ENCODE results near the gene ZDHHC14.

GRCh38 chr6:157549468-157549745 is 168.4 kb downstream of the ZDHHC14 start:
- TF ChIP-seq, protein P1, sequence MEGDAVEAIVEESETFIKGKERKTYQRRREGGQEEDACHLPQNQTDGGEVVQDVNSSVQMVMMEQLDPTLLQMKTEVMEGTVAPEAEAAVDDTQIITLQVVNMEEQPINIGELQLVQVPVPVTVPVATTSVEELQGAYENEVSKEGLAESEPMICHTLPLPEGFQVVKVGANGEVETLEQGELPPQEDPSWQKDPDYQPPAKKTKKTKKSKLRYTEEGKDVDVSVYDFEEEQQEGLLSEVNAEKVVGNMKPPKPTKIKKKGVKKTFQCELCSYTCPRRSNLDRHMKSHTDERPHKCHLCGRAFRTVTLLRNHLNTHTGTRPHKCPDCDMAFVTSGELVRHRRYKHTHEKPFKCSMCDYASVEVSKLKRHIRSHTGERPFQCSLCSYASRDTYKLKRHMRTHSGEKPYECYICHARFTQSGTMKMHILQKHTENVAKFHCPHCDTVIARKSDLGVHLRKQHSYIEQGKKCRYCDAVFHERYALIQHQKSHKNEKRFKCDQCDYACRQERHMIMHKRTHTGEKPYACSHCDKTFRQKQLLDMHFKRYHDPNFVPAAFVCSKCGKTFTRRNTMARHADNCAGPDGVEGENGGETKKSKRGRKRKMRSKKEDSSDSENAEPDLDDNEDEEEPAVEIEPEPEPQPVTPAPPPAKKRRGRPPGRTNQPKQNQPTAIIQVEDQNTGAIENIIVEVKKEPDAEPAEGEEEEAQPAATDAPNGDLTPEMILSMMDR (IDR thresholded peaks at IDR 0.05): no peak
- TF ChIP-seq POLR2A (IDR thresholded peaks at IDR 0.05; ENCODE audit: low read depth): no peak
- no peak for TF ChIP-seq EP300 (IDR thresholded peaks at IDR 0.05)
- TF ChIP-seq POLR2AphosphoS5 (IDR thresholded peaks at IDR 0.05): no peak
